HepG2 (cell line): ENCODE measurements around the gene PNPLA2. TPM values are rescaled to one million over a fixed set of nuclear protein-coding genes. Genes with fewer than 3 reads are reported as not detected.

ENCODE experiments used
- CEBPZ ChIP-seq: IDR thresholded peaks from 2 replicates; pipeline ENCODE4 v1.6.1; 2012; ENCODE audit warnings: low read length, improper control_type of control experiment
- DR1 ChIP-seq: sonication (generic); formaldehyde crosslinking; IDR thresholded peaks from 2 replicates; pipeline ENCODE4 v1.8.0; 2021; ENCODE audit warnings: mild to moderate bottlenecking, missing genetic modification reagents, inconsistent platforms
- FOSL2 ChIP-seq: sonication (generic); formaldehyde crosslinking; IDR thresholded peaks from 2 replicates; pipeline ENCODE4 v1.4.0; 2020; ENCODE audit warnings: missing genetic modification reagents
- GPBP1L1 ChIP-seq: sonication (generic); formaldehyde crosslinking; IDR thresholded peaks from 2 replicates; pipeline ENCODE4 v1.5.0; 2020; ENCODE audit warnings: mild to moderate bottlenecking, missing genetic modification reagents
- GTF2F1 ChIP-seq: fragments of 150-350 bp; IDR thresholded peaks from 2 replicates; pipeline ENCODE4 v1.6.1; 2014; ENCODE audit warnings: low read length
- IKZF1 ChIP-seq: fragments of 450-650 bp; IDR thresholded peaks from 2 replicates; pipeline ENCODE4 v1.7.1; 2016
- JARID2 ChIP-seq: sonication (generic); formaldehyde crosslinking; IDR thresholded peaks from 2 replicates; pipeline ENCODE4 v1.8.1; 2023; ENCODE audit warnings: missing genetic modification reagents, inconsistent platforms; ENCODE audit not compliant: insufficient replicate concordance
- MBNL3 ChIP-seq: fragments of 250-450 bp; sonication (Bioruptor Pico); conservative IDR thresholded peaks from 2 replicates; pipeline ENCODE4 v1.8.0; 2022; ENCODE audit warnings: mild to moderate bottlenecking, inconsistent platforms
- MTA3 ChIP-seq: sonication (generic); formaldehyde crosslinking; IDR thresholded peaks from 2 replicates; pipeline ENCODE4 v1.4.0; 2020; ENCODE audit warnings: missing genetic modification reagents
- NFAT5 ChIP-seq: sonication (generic); formaldehyde crosslinking; IDR thresholded peaks from 2 replicates; pipeline ENCODE4 v1.4.0; 2020; ENCODE audit warnings: missing genetic modification reagents
- SMARCE1 ChIP-seq: fragments of 450-650 bp; IDR thresholded peaks from 2 replicates; pipeline ENCODE4 v1.6.1; 2017; ENCODE audit warnings: borderline replicate concordance
- SP140L ChIP-seq: sonication (generic); formaldehyde crosslinking; IDR thresholded peaks from 2 replicates; pipeline ENCODE4 v1.4.0; 2020; ENCODE audit warnings: missing genetic modification reagents, borderline replicate concordance
- TFDP2 ChIP-seq: sonication (generic); formaldehyde crosslinking; IDR thresholded peaks from 2 replicates; pipeline ENCODE4 v1.4.0; 2020; ENCODE audit warnings: missing genetic modification reagents
- ZBTB37 ChIP-seq: sonication (generic); formaldehyde crosslinking; IDR thresholded peaks from 2 replicates; pipeline ENCODE4 v1.4.0; 2020; ENCODE audit warnings: mild to moderate bottlenecking, missing genetic modification reagents
- ZNF20 ChIP-seq: sonication (generic); formaldehyde crosslinking; IDR thresholded peaks from 2 replicates; pipeline ENCODE4 v1.4.0; 2020; ENCODE audit warnings: mild to moderate bottlenecking, moderate library complexity, missing genetic modification reagents
- ZNF207 ChIP-seq: fragments of 450-650 bp; IDR thresholded peaks from 2 replicates; pipeline ENCODE4 v1.6.1; 2016; ENCODE audit warnings: antibody characterized with exemption, borderline replicate concordance
- ZNF883 ChIP-seq: sonication (generic); formaldehyde crosslinking; IDR thresholded peaks from 2 replicates; pipeline ENCODE4 v1.5.1; 2020; ENCODE audit warnings: mild to moderate bottlenecking, missing genetic modification reagents; ENCODE audit errors: not compliant biosample characterization
- polyA plus RNA-seq, 8 experiments: library from polyadenylated mRNA; depleted of rRNA in 3 of 8; stranded (reverse) in 7 of 8; unstranded in 1 of 8; fragments of >200 nt; fragmentation: Illumina TruSeq in 4 of 8; extraction: Trizol in 4 of 8; gene quantifications; 2 replicates each; pipeline versions ENCODE4 v1.2.1 to v1.2.3, GENCODE V29; 2011 to 2016; ENCODE audit warnings: low read depth in 4 of 8, missing spikeins in 1 of 8, mixed read lengths in 1 of 8; ENCODE audit not compliant: insufficient read depth in 1 of 8
- total RNA-seq, 5 experiments: library from RNA; depleted of rRNA; stranded (reverse); fragments of >200 nt; fragmentation: Illumina TruSeq; extraction: Trizol; gene quantifications; 2 replicates each; pipeline ENCODE4 v1.2.3, GENCODE V29; 2016; ENCODE audit warnings: low read depth in 1 of 5

The PNPLA2 gene
- total and polyA plus RNA-seq, 2 of the 13 experiments (the other 11 are each of a cell fraction or from before 2014, with no cell fraction given) = 10.5 to 43.2 TPM

- TF ChIP-seq ZBTB37 = no peak
- TF ChIP-seq SMARCE1 = no peak
- no peak for TF ChIP-seq GPBP1L1
- TF ChIP-seq MTA3 (CRISPR knock-in tag) = no peak
- no peak for TF ChIP-seq IKZF1
- TF ChIP-seq GTF2F1 = no peak
- no peak for TF ChIP-seq NFAT5 (CRISPR knock-in tag)
- no peak for TF ChIP-seq ZNF20 (CRISPR knock-in tag)
- TF ChIP-seq ZNF883 (CRISPR knock-in tag) = no peak
- no peak for TF ChIP-seq CEBPZ
- TF ChIP-seq DR1 (CRISPR knock-in tag) = no peak
- no peak for TF ChIP-seq FOSL2
- TF ChIP-seq SP140L (CRISPR knock-in tag) = no peak
- TF ChIP-seq MBNL3 (CRISPR knock-in tag) = no peak
- no peak for TF ChIP-seq TFDP2 (CRISPR knock-in tag)
- no peak for TF ChIP-seq JARID2 (CRISPR knock-in tag)
- TF ChIP-seq ZNF207 = no peak
Observed at GRCh38 chr11:808427-809286, 10.1 kb upstream of the PNPLA2 start (continued).
